Measurements from ENCODE around the gene GINS2. TPM values are rescaled to one million over a fixed set of nuclear protein-coding genes. Genes with fewer than 3 reads are reported as not detected.

GINS2 gene
- total RNA-seq, 4 donors from 2014 or later = 2.0 to 10.4 TPM; not detected in 2

DNA sequence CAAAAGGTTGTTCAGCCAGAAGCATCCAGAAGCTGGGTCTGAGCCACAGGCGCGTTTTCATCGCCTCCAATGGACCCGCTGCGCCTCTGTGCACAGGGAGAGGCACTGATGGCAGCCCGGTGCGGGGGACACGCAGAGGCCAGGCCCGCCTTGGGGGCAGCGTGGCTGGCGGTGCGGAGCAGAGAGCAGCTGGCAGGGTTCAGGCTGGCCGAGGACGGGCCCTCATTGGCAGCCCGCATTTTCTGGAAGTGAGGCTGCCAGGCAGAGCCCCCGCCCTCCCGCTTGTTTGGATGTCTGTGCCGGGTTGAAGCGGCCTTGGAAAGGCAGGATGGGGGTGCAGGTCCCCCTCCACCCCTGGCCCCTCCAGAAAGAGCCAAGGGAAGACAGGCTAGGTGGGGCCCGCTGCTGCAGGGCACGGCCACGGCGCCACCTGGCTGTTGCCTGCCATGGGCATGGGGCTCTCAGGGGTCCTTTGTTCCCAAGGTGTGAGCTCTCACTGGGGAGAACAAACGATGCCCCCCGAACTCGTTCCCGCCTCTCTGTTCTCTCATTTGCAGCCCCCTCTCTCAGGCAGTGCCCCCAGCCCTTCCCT is 56.9 kb downstream of the GINS2 start:
- TF ChIP-seq, protein P1, sequence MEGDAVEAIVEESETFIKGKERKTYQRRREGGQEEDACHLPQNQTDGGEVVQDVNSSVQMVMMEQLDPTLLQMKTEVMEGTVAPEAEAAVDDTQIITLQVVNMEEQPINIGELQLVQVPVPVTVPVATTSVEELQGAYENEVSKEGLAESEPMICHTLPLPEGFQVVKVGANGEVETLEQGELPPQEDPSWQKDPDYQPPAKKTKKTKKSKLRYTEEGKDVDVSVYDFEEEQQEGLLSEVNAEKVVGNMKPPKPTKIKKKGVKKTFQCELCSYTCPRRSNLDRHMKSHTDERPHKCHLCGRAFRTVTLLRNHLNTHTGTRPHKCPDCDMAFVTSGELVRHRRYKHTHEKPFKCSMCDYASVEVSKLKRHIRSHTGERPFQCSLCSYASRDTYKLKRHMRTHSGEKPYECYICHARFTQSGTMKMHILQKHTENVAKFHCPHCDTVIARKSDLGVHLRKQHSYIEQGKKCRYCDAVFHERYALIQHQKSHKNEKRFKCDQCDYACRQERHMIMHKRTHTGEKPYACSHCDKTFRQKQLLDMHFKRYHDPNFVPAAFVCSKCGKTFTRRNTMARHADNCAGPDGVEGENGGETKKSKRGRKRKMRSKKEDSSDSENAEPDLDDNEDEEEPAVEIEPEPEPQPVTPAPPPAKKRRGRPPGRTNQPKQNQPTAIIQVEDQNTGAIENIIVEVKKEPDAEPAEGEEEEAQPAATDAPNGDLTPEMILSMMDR (IDR thresholded peaks at IDR 0.05) = no peak
- no peak for TF ChIP-seq POLR2A (IDR thresholded peaks at IDR 0.05)
- DNase-seq = no peak
- Histone ChIP-seq H3K27ac (no peak overlapping the region), H3K4me1 (peaks cover 0 to 10% of the 10 kb centered on the region in 2 donors), H3K27me3 (no peaks in the 10 kb centered on the region), H3K4me3 (no peak overlapping the region), H3K36me3 (no peaks in the 10 kb centered on the region), H3K9me3 (no peaks in the 10 kb centered on the region)
- intact Hi-C loops (cut with DNase I; ENCODE audit: low total_unique reads) = no loop called here

DNA sequence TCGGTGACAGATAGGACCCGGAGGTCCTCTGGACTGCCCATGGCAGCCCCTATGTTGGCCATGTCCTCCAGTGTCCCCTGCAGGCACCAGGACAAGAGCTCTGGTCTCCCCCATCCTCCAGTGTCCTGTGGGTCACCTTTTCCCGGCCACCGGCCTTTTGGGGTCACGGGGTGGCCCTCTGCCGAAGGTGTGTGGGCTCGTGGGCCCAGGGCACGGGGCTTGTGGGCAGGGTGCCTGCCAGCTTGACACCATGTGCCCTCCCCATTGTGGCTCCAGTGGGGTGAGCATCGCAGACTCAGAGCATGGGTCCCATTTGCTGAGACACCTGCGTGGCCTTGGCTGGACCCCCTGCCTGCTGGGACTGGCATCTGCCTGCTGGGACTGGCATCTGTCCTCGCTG is 57.5 kb downstream of the GINS2 start:
- H3K9me3 ChIP-seq = no peaks in the 10 kb centered on the region

DNA sequence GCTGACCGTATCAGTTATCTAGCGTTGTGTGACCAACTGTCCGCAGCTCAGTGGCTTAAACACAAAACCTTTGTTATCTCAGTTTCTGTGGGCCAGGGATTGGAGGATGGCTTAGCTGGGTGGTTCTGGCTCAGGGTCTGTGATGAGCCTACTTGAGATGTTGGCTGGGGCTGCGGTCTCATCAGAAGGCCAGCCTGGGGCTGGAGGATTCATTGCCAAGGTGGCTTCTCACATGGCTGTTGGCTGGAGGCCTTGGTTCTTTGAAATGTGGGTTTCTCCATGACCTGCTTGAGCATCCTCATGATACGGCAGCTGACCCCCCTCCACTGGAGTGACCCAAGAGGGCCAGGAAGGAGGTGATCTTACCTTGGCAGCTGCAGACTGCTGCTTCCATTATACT is 58.9 kb downstream of the GINS2 start:
- intact Hi-C loops (cut with DNase I; ENCODE audit: low total_unique reads) = no loop called here
- TF ChIP-seq, protein P1 (IDR thresholded peaks at IDR 0.05) = no peak
- TF ChIP-seq POLR2A (IDR thresholded peaks at IDR 0.05) = no peak
- no peak overlapping the region for H3K4me3 ChIP-seq
- H3K27ac ChIP-seq = no peak overlapping the region
- DNase-seq = no peak
- no peaks in the 10 kb centered on the region for H3K36me3 ChIP-seq
- H3K27me3 ChIP-seq = no peaks in the 10 kb centered on the region
- H3K9me3 ChIP-seq = no peaks in the 10 kb centered on the region
- peaks cover 0 to 10% of the 10 kb centered on the region in 2 donors for H3K4me1 ChIP-seq

More for the DNA sequence above, 57.5 kb downstream of the GINS2 start:
- H3K27me3 ChIP-seq = no peaks in the 10 kb centered on the region
- H3K27ac ChIP-seq = no peak overlapping the region
- no peak for DNase-seq
- no peak overlapping the region for H3K4me3 ChIP-seq
- H3K4me1 ChIP-seq = peaks cover 0 to 10% of the 10 kb centered on the region in 2 donors
- TF ChIP-seq, protein P1 (IDR thresholded peaks at IDR 0.05) = no peak
- TF ChIP-seq POLR2A (IDR thresholded peaks at IDR 0.05) = no peak
- no peaks in the 10 kb centered on the region for H3K36me3 ChIP-seq
- intact Hi-C loops (cut with DNase I; ENCODE audit: low total_unique reads) = no loop called here

DNA sequence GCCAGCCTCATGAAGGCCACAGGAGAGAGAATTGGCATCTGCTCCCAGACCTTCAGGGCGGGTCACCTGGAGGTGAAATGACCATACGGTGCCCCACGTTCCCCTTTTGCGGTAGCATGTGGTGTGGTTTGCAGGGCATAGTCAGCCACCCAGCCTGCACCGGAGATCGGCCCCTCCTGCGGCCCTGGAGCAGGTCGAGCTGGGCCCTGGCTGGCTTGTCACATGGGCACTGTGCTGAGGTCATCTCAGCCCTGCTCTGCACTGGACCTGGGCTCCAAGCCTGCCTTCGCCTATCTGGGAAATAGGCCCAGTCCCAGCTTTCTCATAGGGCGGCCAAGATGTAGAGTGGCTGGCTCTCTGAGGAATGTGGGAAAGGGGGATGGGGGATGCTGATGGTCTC is 59.4 kb downstream of the GINS2 start:
- intact Hi-C loops (cut with DNase I; ENCODE audit: low total_unique reads) = no loop called here
- TF ChIP-seq POLR2A (IDR thresholded peaks at IDR 0.05) = no peak
- TF ChIP-seq, protein P1 (IDR thresholded peaks at IDR 0.05) = no peak

DNA sequence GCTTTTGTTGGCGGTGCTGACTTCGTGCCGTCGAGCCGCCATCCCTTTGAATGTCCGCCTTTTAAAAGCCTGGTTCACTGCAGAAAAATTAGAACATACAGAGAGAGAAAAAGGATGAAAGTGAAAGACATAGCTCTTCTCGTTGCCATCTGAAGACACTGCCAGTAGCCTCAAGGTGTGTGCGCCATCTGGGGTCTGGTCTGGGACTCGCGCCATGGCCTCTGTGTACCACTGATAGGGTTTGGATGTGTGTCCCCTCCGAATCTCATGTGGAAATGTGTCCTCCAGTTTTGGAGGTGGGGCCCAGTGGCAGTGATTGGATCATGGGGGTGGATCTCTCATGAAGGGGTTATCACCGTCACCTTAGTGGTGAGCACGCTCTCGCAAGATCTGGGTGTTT is 60.1 kb downstream of the GINS2 start:
- DNase-seq = no peak
- no peaks in the 10 kb centered on the region for H3K36me3 ChIP-seq
- H3K27me3 ChIP-seq = no peaks in the 10 kb centered on the region
- H3K9me3 ChIP-seq = no peaks in the 10 kb centered on the region
- no peak overlapping the region for H3K27ac ChIP-seq
- H3K4me1 ChIP-seq = peaks cover 0 to 10% of the 10 kb centered on the region in 2 donors
- no peak overlapping the region for H3K4me3 ChIP-seq
- TF ChIP-seq, protein P1 (IDR thresholded peaks at IDR 0.05) = no peak
- no peak for TF ChIP-seq POLR2A (IDR thresholded peaks at IDR 0.05)
- intact Hi-C loops (cut with DNase I; ENCODE audit: low total_unique reads) = no loop called here

More for the DNA sequence above, 59.4 kb downstream of the GINS2 start:
- Histone ChIP-seq H3K27me3 (no peaks in the 10 kb centered on the region), H3K36me3 (no peaks in the 10 kb centered on the region), H3K9me3 (no peaks in the 10 kb centered on the region), H3K27ac (no peak overlapping the region), H3K4me3 (no peak overlapping the region), H3K4me1 (peaks cover 0 to 10% of the 10 kb centered on the region in 2 donors)
- DNase-seq = no peak
